Umbilical cord (tissue), 2 donors: ENCODE measurements around the gene NFIA. TPM values are rescaled to one million over a fixed set of nuclear protein-coding genes. Genes with fewer than 3 reads are reported as not detected.

Source experiments
- DNase-seq: peaks from one replicate; pipeline ENCODE4 v3.0.0-alpha.2; 2015; ENCODE audit warnings: low spot score
- total RNA-seq: library from RNA; depleted of rRNA; stranded (reverse); fragments of >200 nt; gene quantifications from one replicate; pipeline ENCODE4 v1.2.3, GENCODE V29; 2014; ENCODE audit warnings: low replicate concordance; ENCODE audit not compliant: insufficient read depth

The NFIA gene
- total RNA-seq, 1 donor from 2014 or later = 23.6 TPM

DNA sequence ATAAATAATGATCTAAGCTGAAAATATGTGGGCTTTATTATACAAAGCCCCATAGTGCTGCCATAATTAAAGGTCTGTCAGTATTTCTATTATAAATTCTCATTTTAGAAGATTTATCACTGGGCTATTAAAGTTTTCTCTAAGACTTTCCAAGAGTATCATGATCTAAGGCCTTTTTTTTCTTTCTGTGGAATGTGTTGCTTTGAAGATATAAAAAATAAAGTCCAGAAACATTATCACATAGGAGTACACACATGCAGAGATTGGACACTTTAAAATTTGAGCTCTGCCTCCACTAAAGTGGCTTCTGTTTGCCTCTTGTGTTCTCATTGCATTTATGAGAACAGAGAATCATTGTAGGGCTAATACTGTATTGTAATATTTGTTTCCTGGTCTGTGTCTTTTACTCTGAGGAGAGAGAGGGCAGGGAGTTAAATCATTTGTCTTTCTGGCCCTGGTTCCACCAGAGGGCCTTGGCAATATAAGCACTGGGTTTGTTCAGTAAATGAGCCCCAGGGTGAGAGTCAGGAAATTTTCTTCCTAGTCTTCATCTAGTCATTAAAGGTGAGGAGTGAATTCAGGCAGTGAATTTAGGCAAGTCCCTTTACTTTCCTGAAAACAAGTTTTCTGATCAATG, 70.2 kb downstream of the NFIA start:
- no peak for DNase-seq

DNA sequence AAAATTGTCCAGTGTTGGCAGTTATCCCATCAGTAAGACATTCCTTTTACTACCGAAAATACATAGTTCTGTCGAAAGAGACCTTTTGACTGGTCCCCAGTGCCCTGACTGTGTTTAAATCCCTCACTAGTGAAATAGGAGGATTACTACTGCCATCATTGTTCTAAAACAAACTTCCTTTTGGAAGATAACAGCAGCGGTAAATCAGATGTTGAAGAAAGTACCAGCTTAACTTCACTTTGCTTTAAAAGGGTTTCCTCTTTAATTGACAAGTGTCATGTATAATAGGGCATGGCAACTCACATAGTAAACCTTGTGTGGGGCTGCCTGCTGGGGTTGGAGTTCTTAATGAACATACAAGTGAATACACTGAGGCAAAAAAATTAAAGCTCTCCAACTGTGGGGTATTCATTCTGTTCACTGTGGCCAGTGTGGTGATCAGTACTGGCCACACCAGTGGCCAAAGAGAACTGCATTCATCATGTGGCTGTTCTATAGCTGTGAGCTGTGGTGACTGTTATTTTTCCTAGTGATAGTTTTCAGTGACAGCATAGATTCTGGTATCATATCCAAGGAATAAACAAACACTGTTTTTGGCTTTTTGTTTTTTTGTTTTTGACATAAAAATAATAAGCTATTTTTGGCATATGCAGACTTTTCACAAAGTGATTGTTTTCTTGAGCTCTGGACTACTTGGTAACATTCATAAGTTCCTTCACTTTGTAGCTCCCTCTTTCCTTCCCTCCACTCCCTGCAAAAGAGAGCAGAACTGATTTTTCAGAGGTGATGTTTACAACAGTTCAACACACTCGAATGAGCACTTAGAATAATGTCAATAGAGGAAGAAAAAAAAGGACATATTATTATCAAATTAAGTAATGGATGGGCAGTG, 74.5 kb downstream of the NFIA start:
- no peak for DNase-seq

DNA sequence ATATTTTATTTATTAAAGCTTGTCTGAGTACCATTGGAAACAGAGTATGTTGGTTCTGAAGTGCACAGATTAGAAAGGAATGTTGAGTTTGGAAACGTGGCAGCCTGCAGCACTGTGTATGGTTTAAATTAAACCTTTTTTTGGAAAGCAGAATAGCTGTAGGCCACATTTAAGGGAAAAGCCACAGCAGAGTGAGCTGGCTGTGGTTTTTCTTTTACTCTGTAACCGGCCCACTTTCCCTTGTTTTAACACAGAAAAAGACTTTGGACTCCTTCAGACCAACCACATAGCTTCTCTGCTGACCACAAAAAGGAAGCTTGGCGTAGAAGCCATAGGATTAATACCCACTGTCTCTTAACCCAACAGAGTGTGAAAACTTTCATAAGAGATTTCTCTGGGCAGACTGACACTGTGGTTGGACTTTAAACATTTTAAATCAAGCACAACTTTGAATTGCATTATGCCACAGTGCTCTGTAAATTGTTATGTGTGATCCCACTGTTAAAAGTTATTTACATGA, 75.2 kb downstream of the NFIA start:
- DNase-seq = peak; percentile 90

DNA sequence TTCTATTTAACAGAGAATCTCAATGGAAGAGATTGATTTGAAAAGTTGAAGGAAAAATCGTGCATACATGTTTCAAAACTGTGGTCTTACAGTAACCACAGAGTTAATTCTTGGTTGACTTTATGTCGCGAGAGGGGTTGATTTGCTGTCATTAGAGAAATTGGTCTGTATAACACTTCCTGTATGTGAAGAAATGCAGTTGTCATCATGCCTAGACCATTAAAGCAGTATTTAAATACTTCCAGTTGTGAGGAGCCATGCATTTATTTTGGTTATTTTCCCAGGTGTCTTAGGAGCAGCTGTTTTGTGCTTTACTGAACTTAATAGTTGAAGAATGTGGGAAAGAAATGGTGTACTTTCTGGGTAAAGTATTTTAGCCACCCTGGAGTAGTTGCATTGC, 76.2 kb downstream of the NFIA start:
- DNase-seq = no peak

DNA sequence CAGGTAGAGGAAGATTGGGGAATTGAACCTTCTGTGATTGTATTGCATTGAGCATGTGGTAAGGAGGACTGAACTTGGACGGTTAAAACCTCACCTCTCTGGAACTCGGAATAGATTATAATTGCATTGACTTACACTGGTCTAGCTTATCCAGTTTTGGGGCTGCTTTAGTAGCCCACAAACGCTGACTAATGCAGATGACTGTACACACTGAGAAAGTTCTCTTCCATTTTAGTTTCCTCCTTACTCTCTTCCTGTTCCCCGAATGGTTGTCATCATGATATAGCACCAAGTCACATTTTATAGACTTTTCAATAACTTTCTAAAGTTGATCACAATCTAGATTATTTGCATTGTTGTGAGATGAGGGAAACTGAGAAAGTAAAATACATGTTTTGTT, 78.2 kb downstream of the NFIA start:
- DNase-seq = no peak

DNA sequence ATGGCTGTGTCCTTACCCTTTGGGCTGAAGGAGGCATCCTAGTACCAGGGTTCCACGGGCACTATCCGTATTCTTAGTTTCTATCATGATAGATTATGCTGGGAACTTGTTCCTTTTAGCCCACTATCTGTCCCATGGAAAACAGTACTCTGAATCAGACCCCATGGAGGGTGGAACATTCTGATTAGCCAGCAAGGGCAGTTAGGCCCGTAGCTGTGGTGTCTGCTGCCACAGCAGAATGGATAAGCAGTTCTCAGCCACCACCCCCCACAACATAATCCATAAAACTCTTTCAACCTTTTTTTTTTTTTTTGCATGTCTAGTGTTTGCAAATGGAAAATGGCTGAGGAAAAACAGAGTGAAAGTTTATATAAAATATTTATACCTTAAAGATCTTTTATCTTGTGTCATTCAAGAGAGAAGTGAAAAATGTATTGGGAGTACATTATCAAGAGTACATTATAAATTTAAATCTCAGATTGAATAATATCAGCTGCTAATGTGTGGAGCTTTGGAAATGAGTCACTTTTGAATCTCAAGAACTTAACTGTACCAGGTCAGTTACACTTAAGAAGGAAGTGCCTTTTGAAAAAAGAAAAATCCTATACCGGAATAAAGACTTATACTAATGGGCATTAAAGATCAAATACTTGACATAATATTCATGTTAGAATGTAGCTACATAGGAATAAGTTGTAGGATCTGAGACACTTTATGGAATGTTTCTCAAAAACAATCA, 80.3 kb downstream of the NFIA start:
- peak; percentile 73 for DNase-seq

DNA sequence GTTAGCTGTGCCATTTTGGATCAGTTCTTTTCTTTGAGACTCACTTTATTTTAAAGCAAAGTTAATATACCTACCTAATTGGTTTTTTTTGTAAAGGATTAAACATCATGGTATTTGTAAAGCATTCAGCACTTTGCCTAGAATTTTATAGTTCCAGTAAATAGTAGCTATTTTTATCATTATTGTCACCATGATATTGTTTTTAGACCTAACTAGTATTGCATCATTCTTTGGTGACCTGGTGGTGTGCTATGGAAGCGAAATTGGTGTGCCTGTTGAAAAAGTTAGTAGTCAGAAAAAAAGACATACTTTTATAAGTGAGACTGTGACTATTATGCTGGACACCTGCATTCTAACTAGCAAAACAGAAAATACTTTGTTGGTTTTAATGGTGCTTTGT, 81.0 kb downstream of the NFIA start:
- DNase-seq = no peak

DNA sequence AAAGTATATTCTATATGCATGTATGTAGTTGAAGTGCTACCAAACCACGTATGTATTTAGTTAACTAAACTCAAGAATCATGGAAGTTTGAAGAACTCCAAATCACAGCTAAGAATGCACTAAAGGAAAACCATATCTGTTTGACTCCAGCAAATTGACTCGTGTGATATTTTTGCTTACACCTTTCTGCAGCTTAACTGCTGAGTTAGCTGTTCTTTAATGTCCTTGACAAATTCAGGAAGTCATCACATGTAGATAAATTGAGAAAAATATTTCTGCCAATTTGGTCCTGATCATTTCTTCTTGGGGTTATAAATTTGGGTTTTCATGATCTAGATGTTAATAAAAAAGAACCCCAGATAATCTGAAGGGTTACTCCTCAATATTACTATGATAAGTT, 83.0 kb downstream of the NFIA start:
- DNase-seq = no peak

DNA sequence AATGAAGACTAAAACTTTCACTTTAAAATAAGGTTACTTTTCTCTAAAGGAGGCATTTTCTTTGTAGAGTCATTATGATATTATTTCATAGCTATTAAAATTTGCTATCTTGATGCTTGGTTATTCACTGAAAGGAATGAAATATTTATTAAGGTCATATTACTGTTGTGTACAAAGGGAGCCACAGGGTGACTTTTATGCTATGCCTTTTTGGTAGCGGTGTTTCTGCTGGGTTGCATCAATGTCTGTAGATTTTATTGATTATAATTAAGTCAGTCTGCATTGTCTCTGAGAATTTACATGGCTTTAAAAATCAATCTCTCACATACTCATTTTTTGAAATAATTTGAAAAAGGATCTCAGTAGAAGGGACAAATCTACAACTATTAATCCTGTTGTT, 84.9 kb downstream of the NFIA start:
- no peak for DNase-seq

DNA sequence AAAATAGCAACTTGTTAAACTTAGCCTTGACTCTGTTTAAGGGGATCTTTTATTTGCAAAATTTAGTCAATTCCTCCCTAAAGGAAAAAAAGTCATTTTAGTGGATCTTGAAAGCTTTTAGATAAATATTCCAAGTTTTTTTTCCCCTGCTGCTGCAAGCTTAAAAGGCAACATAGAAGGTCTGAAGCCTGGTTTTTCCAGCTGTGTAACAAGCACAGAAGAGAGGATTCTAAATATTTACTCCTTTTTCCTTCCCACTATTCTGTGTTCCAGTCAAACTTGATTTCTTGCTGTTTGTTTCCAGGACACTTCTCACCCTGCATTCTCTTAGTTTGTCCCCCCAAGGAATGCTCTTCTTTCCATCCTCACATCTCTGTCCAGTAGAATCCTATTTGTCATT, 86.7 kb downstream of the NFIA start:
- no peak for DNase-seq

DNA sequence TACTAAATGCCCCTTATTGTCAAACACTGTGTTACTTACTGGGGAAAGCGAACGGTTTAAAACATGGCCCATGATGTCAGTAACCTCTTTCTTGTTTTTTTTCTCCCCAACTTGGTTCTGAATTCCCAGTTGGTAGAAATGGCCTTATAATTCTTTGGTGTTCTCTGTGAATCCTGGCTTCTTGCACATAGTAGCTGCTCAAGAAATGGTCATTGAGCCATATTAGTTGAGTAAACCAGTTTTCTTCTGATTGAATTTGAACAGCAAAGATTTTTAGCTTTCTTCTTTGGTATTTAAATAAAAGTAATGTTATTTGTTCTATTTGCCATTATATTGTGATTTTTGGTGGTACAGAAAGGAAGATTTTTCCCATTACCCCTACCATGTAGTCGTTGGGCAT, 87.3 kb downstream of the NFIA start:
- no peak for DNase-seq

DNA sequence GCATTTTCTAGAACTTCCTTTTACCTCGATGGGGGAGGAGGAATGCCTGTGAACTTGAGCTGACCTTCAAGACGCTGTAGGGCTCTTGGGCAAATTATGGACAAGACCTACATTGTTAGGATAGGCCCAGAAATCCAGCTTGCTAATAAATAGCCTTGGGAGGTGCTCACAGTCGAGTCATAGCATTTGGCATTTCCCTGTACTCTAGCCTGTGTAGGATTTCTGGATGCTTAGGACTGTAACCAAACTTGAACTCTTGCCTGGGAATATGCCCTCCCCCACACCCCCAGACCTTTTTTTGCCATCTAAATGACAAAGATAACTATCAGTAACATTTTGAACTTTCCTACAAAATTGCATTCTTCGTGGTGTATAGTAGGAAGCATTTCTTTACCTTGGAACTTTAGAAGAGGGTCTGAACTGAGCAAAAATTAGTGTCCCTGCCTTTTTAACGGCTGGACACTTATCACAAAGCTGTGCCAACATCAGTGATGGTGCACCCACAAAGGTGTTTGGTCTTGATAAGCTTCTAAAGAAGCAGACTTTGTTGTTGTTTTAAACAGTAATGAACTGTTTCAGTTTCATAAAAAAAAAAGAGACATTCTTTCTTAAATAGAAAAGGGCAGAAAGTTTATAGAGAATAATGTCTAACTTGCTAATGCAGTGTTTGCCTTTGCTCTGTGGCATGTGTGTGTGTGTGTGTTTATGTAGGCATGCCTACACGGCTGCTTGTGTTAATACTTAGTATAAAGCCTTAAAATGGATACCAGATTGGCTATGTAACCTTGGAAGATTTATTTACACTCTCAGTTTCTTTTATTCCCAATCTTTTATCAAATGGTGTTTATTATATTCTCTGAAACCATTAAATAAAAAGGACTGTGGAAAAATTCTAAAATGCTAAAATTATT, 88.2 kb downstream of the NFIA start:
- DNase-seq = peak; percentile 47

DNA sequence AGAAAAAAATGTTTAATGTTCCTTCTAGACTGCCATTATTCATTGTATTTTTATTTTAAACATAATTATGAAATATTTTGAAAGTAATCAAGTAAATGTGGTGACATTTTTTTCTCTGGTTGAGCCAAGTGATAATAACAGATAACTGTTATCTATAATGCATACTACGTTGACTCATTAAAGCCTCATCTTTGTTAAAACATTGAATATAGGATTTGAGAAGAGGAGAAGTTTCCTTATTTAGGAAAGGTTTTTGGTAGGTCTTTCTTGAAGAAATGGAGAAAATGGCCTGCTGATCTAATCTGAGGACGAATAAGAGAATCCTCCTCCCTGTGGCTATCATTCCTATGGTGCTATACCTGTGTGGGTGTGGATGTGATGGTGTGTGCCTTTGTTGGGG, 89.0 kb downstream of the NFIA start:
- DNase-seq = no peak

DNA sequence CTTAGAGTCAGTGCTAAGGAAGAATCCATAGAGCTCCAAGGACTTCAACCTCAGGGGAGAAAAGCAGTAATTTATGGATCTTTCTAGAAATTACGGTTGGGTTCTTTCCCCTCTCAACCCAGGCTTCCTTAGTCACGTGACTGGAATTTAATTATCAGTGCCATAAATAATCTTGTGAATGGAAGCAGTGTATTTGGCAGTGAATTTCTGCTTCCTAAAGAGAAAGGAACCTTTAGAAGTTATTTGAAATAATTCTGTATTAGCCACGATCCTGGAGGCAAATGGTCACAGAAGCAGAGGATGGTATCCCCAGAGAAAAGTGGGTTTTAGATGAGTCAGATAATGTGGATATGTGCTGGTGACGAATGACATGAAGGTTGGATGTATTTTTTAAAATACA, 89.6 kb downstream of the NFIA start:
- DNase-seq = no peak

DNA sequence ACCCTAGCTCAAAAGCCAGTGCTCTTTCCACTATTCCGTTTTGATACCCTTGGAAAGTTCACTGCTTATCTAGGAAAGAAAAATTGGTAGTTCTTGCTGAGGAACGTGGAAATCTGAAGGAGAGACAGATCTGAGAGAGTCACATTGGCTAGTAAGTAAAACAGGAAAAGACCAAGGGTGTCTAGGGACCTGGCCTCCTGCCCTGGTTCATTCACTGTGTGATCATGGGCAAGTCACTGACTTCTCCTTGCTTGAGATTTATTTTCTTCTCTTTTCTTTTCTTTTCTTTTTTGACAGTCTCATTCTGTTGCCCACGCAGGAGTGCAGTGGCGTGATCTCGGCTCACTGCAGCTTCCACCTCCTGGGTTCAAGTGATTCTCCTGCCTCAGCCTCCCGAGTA, 90.8 kb downstream of the NFIA start:
- DNase-seq = no peak

DNA sequence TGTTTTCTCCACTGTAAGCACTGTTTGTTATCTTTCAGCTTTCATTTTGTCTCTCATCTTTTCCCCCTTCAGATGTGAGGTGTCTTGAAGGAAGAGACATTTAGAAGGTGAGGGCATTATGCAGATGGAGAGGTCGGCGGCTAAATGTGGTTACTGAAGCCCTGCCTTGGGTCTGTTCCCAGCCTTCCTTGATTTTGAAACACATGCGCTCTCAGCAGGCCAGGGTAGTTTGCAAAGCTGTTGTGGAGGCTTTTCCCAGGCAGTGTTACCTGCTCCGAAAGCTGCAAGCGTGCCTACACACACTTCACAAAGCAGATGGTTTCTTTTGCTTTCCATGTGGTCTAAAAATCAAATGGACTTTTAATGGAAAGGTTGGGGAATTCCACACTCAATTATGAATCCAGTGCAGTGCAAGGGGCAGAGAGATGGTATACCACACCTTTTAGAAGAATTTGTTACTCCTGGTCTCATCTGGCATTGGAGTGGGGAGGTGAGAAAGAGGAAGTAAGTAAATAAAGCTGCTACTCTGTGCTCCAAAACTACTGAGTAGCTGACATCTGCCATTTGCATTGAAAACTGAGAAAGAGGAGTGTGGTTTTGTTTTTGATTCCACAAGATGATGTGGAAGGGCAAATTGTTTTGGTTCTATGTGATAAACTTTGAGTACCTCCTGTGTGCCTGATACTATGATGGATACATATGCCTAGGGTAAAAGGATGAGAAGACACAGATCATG, 91.9 kb downstream of the NFIA start:
- DNase-seq = no peak

DNA sequence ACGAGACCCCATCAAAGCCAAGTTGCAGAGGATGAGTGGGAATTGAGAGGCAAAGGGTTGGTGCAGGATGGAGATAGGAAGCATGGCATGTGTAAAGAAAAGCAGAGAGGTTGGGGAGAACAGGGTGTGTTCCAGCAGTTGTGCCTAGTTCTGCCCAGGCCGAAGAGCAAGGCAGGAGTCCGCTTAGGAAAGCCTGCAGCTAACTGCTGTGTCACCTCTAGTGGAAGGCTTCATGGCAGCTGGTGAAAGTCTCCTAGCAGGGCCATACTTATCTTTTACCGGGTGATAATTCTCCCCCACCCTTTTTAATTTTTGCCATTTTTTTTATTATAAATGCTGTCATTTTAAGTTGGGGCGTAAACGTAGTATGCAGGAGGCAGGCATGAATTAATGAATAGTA, 93.6 kb downstream of the NFIA start:
- no peak for DNase-seq

DNA sequence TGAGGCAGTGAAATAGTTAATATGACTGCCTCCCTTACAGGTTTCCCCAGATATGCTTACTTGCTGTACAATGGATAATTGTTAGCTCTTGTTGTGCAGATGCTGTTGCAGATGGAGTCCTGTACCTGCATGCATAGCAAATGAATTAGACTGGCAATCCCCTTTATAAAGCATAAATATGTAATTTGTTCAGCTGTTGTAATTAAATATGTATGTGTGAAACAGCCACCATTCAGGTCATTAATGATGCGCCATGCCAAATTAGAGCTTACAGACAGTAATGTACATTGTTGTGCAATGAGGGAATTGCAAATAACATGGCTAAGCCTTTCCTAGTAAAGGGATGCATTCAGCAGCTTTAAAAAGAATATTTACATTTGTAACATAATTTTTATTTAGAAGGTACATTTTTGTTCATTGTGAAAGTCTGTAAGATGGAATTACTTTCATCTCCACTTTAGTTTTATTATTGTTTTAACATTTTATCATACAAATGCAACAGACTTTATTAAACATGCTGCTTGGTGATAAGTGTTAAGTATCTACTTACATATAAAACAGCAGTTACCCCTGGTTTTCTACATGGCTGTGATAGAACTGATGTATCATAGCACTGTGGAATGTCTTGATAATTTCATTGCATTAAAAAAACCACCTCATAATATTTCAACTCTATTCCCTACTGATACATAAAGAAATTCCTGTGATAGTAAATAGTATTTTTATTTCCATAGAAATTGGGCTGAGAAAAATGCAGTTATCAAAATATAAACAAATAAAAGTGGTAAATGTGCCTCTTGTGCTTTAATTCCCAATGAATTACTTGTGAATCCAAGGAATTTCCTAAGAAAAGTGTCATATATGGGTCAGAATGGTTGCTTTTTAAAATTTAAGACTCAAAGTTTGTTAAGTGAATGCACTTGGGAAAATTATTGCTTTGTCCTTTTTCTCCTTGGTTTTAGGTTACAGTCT, 99.0 kb downstream of the NFIA start:
- DNase-seq = no peak

DNA sequence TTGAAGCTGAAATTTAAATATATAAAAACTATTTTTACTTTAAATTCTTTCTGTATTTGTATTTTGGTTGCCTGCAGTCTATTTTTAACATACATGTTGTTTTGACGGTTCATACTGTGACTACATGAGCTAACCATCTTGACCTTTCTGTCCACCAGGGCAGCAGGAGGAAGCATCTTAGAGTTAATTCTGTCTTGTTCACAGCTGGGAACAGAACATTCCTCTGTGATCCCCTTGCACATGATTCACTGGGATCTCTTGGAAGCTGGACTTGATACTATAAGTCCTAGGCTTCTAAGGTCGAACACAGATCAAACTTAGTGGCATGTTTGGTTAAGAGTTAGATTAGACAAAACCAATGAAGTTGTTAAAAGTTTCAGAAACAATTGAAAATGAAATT, 99.7 kb downstream of the NFIA start:
- peak; percentile 95 for DNase-seq
